ENCODE measurements around the gene CD151.
A peak's percentile ranks its signal among the peaks of the same experiment; 100 is the strongest.

The CD151 gene

DNA sequence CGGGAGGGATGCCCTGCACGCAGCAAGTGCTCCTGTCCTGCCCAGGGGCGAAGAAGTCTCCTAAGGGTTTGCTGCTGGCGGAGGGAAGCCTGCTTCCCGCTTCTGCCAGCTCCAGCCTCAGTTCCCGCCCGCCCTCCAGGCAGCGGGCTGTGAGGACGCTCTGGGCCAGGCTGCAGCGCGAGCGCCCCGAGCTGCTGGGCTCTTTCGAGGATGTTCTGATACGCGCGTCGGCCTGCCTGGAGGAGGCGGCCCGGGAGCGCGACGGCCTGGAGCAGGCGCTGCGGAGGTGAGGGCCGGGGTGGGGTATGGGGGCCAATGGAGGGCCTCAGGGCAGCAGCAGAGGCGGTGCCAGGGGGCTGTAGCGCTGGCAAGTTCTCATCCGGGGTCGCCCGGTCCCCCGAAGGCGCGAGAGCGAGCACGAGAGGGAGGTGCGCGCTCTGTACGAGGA lies 2.9 kb upstream of the CD151 start:
- no peak for DNase-seq

DNA sequence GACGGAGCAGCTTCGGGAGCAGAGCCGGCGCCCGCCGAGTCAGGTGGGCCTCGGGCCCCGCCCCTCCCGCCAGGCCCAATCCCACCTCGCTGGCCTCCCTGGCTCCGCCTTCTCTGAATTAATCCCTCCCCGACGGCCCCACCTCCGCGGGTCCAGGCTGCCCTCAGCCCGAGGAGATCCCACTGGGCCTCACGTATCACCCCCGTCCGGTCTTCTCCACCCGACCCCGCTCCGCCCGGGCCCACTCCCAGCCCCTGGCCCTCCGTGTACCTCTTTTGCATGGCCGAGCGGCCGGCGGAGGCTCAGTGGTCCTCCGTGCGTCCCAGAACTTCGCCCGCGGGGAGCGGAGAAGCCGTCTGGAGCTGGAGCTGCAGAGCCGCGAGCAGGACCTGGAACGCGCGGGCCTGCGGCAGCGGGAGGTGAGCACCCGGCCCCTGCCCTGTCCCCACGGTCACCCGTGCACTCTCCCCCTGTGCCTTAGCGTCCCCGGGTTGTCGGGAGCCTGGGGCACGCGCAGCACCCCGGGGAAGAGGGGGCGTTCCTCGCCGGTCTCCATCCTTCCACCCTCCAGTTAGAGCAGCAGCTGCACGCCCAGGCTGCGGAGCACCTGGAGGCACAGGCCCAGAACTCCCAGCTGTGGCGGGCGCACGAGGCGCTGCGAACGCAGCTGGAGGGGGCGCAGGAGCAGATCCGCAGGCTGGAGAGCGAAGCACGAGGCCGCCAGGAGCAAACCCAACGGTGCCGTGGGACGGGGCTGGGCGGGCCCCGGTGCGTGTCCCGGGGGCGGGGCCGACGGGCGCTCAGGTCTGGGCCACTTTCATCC lies 2.2 kb upstream of the CD151 start:
- DNase-seq = peak; percentile 40

GRCh38 chr11:831118-831864 lies 1.5 kb upstream of the CD151 start:
- DNase-seq = no peak

DNA sequence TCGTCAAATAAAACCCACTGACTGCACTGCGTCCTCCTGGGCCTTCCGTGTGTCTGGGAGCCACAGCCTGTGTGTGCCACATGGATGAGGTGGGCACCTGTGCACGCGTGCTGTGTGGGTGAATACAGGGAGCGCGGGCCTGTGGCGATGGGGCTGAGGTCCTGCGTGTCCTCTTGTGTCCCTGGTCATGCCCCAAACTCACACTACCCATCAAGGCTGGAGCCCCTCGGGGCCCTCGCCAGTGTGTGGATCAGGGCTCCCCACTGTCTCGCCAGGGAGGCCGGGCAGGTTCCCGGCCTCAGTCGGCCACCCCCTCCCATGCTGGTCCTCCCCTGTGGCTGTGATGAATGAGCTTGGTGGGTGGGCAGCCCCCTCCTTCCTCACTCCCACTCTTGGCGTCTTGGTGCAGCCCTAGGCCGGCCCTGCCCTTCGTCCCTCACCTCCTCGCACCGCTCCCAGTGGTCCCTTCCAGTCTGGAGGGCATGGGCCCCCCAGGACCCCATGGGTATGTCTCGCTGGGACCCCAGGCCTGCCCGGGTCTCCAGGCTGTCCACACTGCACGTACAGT lies 707 bp upstream of the CD151 start:
- no peak for DNase-seq

DNA sequence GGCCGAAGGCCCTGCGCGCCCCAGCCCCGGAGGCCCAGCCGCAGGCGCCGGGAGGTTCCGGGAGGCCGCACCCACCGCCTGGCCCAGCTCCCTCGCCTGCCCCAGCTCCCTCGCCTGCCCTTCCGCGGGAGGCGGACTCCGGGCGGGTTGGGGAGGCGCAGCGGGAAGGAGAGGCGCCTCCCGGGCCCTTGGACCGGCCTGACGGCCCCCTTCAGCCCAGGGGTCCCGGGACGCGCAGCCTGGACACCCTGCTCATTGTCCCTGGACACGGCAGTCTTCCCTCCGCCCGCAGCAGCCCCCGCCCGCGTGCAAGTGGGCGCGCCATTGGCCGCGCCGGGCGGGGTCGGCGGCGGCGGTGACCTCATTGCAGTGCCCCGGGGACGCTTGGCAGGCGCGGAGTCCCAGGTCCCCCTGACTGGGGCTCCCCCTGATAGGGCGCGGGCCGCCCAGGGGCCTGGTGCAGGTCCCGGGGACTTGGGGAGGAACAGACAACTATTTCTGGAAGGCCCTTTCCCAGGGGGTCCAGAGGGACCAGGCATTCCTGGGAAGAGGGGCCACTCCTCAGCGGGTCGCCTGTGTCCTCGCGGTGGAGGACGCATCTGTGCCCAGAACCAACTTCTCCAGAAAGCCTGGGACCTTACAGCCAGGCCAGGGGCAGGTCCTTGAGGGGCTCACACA lies 501 bp downstream of the CD151 start:
- no peak for DNase-seq

- no peak for DNase-seq
Measured at GRCh38 chr11:833849-834311, 1.1 kb downstream of the CD151 start.

DNA sequence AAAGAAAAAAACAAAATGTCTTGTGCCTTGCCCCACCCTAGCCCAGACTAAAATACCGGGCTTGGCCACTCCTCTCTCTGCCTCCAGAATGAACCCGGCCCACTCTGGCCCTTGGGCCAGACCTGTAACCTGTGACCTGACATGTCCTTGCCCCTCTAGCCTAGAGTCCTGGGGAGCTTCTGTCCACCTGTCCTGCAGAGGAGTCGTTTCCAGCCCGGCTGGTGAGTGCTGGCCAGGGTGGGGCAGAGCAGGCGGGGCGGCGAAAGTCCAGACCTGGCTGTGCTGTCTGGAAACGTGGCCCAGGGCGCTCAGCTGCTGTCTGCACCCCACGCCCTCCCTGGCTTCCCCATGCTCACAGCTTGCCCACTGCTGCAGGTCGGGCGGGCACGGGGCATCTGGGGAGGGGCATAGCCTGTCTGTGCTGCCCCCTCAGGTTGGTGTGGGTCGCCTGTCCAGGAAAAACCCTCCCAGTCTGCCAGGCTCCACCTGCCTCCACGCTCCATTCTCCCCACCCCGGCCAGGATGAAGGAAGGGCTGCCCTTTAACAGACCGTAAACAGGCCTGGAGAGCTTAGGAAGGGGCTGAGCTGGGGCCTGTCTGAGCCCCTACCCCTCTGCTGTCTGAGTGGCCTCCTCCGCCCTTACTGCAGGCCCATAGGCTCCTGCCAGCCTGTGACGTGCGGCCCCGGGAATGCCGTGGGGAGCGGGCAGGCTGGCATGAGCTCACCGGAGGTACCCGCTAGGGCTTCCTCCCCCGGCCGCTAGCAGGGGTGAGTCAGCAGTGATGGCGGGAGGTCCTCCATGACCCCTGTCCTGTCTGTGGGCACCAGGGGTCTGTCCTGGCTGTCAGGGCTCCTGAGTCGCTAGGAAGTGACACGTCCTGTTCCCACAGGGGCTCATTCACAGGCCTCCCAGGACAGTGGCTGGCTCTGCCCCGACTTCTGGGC lies 1.9 kb downstream of the CD151 start:
- no peak for DNase-seq

DNA sequence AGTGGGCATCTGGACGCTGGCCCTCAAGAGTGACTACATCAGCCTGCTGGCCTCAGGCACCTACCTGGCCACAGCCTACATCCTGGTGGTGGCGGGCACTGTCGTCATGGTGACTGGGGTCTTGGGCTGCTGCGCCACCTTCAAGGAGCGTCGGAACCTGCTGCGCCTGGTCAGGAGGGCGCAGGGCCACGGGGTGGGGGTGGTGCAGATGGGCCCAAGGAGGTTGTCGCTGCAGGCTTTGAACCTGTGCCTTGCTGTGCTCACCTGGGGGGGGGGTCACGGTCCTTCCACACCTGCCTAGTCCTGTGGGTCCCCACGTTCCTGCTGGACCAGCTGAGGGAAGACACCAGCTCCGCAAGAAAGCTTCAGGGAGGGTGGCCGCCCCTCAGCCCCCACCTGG lies 3.5 kb downstream of the CD151 start:
- DNase-seq = no peak

GRCh38 chr11:836700-837099 lies 3.9 kb downstream of the CD151 start:
- DNase-seq = no peak

GRCh38 chr11:837189-837989 lies 4.6 kb downstream of the CD151 start:
- DNase-seq = no peak

DNA sequence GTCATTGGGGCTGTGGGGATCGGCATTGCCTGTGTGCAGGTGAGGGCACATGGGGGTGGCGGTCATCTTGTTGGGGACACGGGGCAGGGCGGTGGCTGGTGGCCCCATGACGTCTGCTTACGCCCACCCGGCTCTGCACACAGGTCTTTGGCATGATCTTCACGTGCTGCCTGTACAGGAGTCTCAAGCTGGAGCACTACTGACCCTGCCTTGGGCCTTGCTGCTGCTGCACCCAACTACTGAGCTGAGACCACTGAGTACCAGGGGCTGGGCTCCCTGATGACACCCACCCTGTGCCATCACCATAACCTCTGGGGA lies 5.2 kb downstream of the CD151 start:
- DNase-seq = no peak

GRCh38 chr11:838441-839279 lies 5.9 kb downstream of the CD151 start:
- no peak for DNase-seq

DNA sequence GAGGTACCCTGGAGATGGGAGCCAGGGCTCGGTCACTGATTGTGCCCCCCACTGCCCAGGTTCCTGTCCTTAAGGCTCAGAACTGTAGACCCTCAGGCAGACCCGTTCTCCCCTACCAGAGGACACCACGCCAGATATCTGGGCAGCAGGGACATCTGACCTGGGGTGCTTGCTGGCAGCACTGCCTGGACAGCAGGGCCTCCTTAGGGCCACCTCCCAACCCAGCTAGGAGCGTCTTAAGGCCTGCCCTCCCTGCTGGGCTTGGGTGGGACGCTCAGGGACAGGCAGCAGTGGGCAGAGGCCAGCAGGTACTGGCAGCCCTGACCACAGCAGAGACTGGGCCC lies 6.5 kb downstream of the CD151 start:
- no peak for DNase-seq

DNA sequence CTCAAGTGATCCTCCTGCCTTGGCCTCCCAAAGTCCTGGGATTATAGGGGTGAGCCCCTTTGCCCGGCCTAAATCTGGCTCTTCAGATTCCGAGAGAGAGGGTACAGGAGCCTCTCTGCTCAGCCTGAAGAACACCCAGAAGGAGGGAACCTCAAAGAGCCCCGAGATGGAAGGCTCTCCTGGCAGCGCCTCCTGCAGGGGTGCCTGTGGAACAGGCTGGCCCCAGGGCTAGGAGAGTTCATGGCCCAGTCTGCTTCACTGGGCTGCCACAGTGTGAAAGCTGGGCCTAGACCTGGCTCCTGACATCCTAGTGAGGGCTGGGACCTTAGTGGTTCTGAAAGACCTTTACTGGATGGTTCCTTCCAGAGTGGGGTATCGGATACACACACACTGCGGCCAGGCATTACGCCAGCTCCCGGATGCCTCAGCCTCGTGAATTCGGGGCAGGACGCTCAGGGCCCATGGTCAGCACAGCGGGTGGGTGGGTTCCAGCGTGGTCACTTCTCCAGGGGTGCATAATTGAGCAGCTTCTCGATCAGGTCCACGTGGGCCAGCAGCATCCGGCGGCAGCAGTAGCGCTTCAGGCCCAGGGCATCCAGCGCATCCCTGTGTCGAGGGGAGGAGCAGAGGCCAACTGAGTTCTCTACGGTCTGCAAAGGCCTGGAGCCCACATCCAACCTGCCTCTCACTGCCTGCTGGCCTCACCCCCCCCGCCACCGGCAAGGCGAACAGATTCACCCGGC lies 7.3 kb downstream of the CD151 start:
- DNase-seq = no peak

DNA sequence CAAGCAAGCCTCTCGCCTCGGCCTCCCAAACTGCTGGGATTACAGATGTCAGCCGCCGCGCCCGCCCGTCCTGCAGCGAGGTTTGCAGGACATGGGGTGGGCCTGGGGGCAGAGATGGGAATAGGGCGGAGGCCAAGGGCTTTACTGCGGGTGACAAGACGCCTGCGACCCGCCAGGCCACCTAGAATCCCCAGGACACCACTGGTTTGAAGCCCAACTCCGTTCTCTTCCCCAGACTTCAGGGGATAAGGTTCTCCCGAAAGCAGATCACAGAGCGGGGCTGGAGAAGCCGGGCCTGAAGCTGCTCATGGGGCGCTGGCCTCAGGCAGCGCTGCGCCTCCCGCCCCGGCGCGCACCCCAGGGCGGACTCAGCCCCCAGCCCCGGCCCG lies 9.2 kb downstream of the CD151 start:
- no peak for DNase-seq

DNA sequence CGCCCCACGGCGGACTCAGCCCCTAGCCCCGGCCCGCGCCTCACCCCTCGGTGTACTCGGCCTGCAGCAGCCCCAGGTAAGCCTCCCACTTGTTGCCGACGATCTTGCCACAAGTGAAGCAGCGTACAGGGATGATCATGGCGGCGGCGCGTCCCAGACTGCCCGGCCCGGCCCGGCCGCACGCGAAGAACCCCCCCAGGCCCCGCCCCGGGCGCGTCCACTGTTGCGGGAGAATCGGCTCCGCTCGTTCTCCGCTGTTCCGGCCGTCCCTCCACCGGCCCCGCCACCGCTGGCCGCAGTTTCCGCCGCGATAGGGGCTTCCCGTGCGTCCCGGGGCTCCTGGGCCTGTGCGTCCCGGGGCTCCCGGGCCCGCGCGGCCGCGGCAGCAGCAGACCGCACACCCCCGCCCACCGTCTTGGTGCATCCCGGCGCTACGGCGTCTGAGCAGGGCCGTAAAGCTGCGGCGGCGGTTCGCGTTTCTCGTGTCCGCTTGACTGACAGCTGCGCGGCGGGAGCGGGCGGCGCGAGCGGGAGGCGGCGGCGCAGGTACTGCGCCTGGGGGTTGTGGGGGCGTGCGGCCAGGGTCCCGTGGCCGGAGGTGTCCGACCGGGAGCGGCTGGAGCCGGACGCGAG lies 9.7 kb downstream of the CD151 start, which contains the start of the genes POLR2L and TSPAN4:
TSS of gene POLR2L (minus strand) at position 160 of the 633 bp plus-strand sequence. CDS start at position 139, 21 bp downstream.
TSS of gene TSPAN4 (plus strand) at position 483 of the 633 bp plus-strand sequence. CDS start 7,453 bp downstream, outside the sequence.
- peak; percentile 87 for DNase-seq

DNA sequence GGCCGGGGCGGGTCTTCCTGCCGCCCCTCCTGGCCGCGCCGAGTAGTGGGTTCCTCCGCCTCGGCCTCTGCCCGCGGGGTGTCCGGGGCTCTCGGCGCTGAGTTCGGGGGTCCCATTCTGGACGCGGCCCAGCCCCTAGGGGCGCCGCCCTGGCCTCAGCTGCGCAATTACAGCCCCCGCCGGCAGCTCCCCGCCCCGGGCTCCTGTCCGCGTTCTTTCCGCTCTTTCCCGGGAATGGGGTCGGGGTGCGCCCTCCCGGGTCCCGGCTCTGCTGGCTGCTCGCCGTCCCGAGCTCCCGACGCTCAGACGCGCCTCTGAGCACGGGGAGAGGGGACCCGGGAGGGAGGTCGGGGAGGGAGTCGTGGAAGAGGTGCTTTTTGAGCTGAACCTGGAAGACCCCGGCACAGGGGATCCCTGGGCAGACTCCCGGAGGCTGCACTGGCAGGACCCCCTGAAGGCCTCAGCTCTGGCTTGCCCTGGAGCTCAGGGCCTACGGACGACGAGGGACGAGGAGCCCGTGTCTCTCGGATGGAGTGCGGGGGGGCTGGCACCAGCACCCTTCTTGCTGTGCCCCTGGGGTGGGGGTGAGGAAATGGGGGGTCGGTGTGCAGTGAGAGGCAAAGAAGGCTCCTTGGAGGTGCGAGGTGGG lies 10.5 kb downstream of the CD151 start:
- DNase-seq = no peak

Data from stimulated activated naive CD4-positive, alpha-beta T cell treated with Interleukin-2 at 50 U/mL for 16 hours (primary cell).